ENCODE data around the gene CCDC70. TPM values are rescaled to one million over a fixed set of nuclear protein-coding genes. Genes with fewer than 3 reads are reported as not detected.

The CCDC70 gene
- total and polyA plus RNA-seq, 9 donors: not detected

GRCh38 chr13:51828730-51829567 is 32.8 kb upstream of the CCDC70 start:
- no peaks in the 10 kb centered on the region for H3K9me3 ChIP-seq (replicated peaks; ENCODE audit: control insufficient read depth, low read depth, low read length)
- peaks cover 25% of the 10 kb centered on the region for H3K4me1 ChIP-seq (ENCODE audit: control insufficient read depth, insufficient read depth, low read length)
- H3K27ac ChIP-seq (ENCODE audit: low read length): no peak overlapping the region
- H3K36me3 ChIP-seq (ENCODE audit: control insufficient read depth, insufficient read depth, low read length): no peaks in the 10 kb centered on the region
- WGBS (ENCODE audit: insufficient coverage): 89% methylated on average over 3 of the region's 8 CpGs
- no peak overlapping the region for H3K4me3 ChIP-seq (ENCODE audit: low read length)
- no peak for DNase-seq
- peaks cover 2% of the 10 kb centered on the region for H3K27me3 ChIP-seq (ENCODE audit: control insufficient read depth, insufficient read depth, low read length)

- Histone ChIP-seq H3K4me1 (ENCODE audit: control insufficient read depth, insufficient read depth, low read length) (peaks cover 26% of the 10 kb centered on the region), H3K27me3 (ENCODE audit: control insufficient read depth, insufficient read depth, low read length) (peaks cover 2% of the 10 kb centered on the region), H3K36me3 (ENCODE audit: control insufficient read depth, insufficient read depth, low read length) (no peaks in the 10 kb centered on the region), H3K9me3 (replicated peaks; ENCODE audit: control insufficient read depth, low read depth, low read length) (no peaks in the 10 kb centered on the region), H3K27ac (ENCODE audit: low read length) (no peak overlapping the region), H3K4me3 (ENCODE audit: low read length) (no peak overlapping the region)
- no CpG with 5 or more reads among the region's 2 CpGs for WGBS (ENCODE audit: insufficient coverage)
- no peak for DNase-seq
Observed at GRCh38 chr13:51829568-51829899, 32.2 kb upstream of the CCDC70 start.

- no peak overlapping the region for H3K27ac ChIP-seq (ENCODE audit: low read length)
- DNase-seq: no peak
- WGBS (ENCODE audit: insufficient coverage): 100% methylated on average over 1 of the region's 5 CpGs
- H3K9me3 ChIP-seq (replicated peaks; ENCODE audit: control insufficient read depth, low read depth, low read length): no peaks in the 10 kb centered on the region
- H3K4me1 ChIP-seq (ENCODE audit: control insufficient read depth, insufficient read depth, low read length): peaks cover 22% of the 10 kb centered on the region
- no peak overlapping the region for H3K4me3 ChIP-seq (ENCODE audit: low read length)
- peaks cover 2% of the 10 kb centered on the region for H3K27me3 ChIP-seq (ENCODE audit: control insufficient read depth, insufficient read depth, low read length)
- H3K36me3 ChIP-seq (ENCODE audit: control insufficient read depth, insufficient read depth, low read length): no peaks in the 10 kb centered on the region
Observed at GRCh38 chr13:51831519-51831918, 30.2 kb upstream of the CCDC70 start.

GRCh38 chr13:51832471-51833152 is 29.2 kb upstream of the CCDC70 start:
- Histone ChIP-seq H3K36me3 (ENCODE audit: control insufficient read depth, insufficient read depth, low read length) (no peaks in the 10 kb centered on the region), H3K27me3 (ENCODE audit: control insufficient read depth, insufficient read depth, low read length) (peaks cover 2% of the 10 kb centered on the region), H3K4me1 (ENCODE audit: control insufficient read depth, insufficient read depth, low read length) (peaks cover 13% of the 10 kb centered on the region), H3K27ac (ENCODE audit: low read length) (no peak overlapping the region), H3K4me3 (ENCODE audit: low read length) (no peak overlapping the region), H3K9me3 (replicated peaks; ENCODE audit: control insufficient read depth, low read depth, low read length) (no peaks in the 10 kb centered on the region)
- DNase-seq: peak; percentile 42
- 90% methylated on average over 4 of the region's 6 CpGs for WGBS (ENCODE audit: insufficient coverage)

GRCh38 chr13:51833980-51834379 is 27.8 kb upstream of the CCDC70 start:
- 83% methylated on average over 3 of the region's 10 CpGs for WGBS (ENCODE audit: insufficient coverage)
- Histone ChIP-seq H3K9me3 (replicated peaks; ENCODE audit: control insufficient read depth, low read depth, low read length) (no peaks in the 10 kb centered on the region), H3K4me3 (ENCODE audit: low read length) (no peak overlapping the region), H3K27me3 (ENCODE audit: control insufficient read depth, insufficient read depth, low read length) (peaks cover 2% of the 10 kb centered on the region), H3K4me1 (ENCODE audit: control insufficient read depth, insufficient read depth, low read length) (peaks cover 12% of the 10 kb centered on the region), H3K27ac (ENCODE audit: low read length) (no peak overlapping the region), H3K36me3 (ENCODE audit: control insufficient read depth, insufficient read depth, low read length) (no peaks in the 10 kb centered on the region)
- DNase-seq: no peak

- WGBS (ENCODE audit: insufficient coverage): 72% methylated on average over 4 of the region's 7 CpGs
- Histone ChIP-seq H3K9me3 (replicated peaks; ENCODE audit: control insufficient read depth, low read depth, low read length) (no peaks in the 10 kb centered on the region), H3K36me3 (ENCODE audit: control insufficient read depth, insufficient read depth, low read length) (no peaks in the 10 kb centered on the region), H3K4me3 (ENCODE audit: low read length) (no peak overlapping the region), H3K27me3 (ENCODE audit: control insufficient read depth, insufficient read depth, low read length) (peaks cover 2% of the 10 kb centered on the region), H3K27ac (ENCODE audit: low read length) (no peak overlapping the region), H3K4me1 (ENCODE audit: control insufficient read depth, insufficient read depth, low read length) (peaks cover 7% of the 10 kb centered on the region)
- peak; percentile 49 for DNase-seq
Observed at GRCh38 chr13:51834581-51835171, 27.1 kb upstream of the CCDC70 start.

GRCh38 chr13:51837016-51837415 is 24.8 kb upstream of the CCDC70 start:
- H3K27me3 ChIP-seq (ENCODE audit: control insufficient read depth, insufficient read depth, low read length): peaks cover 2% of the 10 kb centered on the region
- WGBS (ENCODE audit: insufficient coverage): 56% methylated on average over 1 of the region's 3 CpGs
- DNase-seq: no peak

GRCh38 chr13:51838240-51838846 is 23.4 kb upstream of the CCDC70 start:
- Histone ChIP-seq H3K4me3 (ENCODE audit: low read length) (no peak overlapping the region), H3K27ac (ENCODE audit: low read length) (no peak overlapping the region), H3K4me1 (ENCODE audit: control insufficient read depth, insufficient read depth, low read length) (peaks cover 6% of the 10 kb centered on the region), H3K9me3 (replicated peaks; ENCODE audit: control insufficient read depth, low read depth, low read length) (no peaks in the 10 kb centered on the region), H3K36me3 (ENCODE audit: control insufficient read depth, insufficient read depth, low read length) (no peaks in the 10 kb centered on the region), H3K27me3 (ENCODE audit: control insufficient read depth, insufficient read depth, low read length) (peaks cover 2% of the 10 kb centered on the region)
- 100% methylated on average over 1 of the region's 8 CpGs for WGBS (ENCODE audit: insufficient coverage)
- DNase-seq: no peak

More at GRCh38 chr13:51837016-51837415, 24.8 kb upstream of the CCDC70 start:
- peaks cover 6% of the 10 kb centered on the region for H3K4me1 ChIP-seq (ENCODE audit: control insufficient read depth, insufficient read depth, low read length)
- no peaks in the 10 kb centered on the region for H3K9me3 ChIP-seq (replicated peaks; ENCODE audit: control insufficient read depth, low read depth, low read length)
- no peak overlapping the region for H3K4me3 ChIP-seq (ENCODE audit: low read length)
- no peak overlapping the region for H3K27ac ChIP-seq (ENCODE audit: low read length)
- H3K36me3 ChIP-seq (ENCODE audit: control insufficient read depth, insufficient read depth, low read length): no peaks in the 10 kb centered on the region

GRCh38 chr13:51839711-51840540 is 21.8 kb upstream of the CCDC70 start:
- H3K4me1 ChIP-seq (ENCODE audit: control insufficient read depth, insufficient read depth, low read length): peaks cover 1% of the 10 kb centered on the region
- H3K36me3 ChIP-seq (ENCODE audit: control insufficient read depth, insufficient read depth, low read length): no peaks in the 10 kb centered on the region
- 84% methylated on average over 6 of the region's 10 CpGs for WGBS (ENCODE audit: insufficient coverage)
- DNase-seq: no peak
- no peak overlapping the region for H3K4me3 ChIP-seq (ENCODE audit: low read length)
- H3K27me3 ChIP-seq (ENCODE audit: control insufficient read depth, insufficient read depth, low read length): peaks cover 1% of the 10 kb centered on the region
- H3K9me3 ChIP-seq (replicated peaks; ENCODE audit: control insufficient read depth, low read depth, low read length): no peaks in the 10 kb centered on the region
- H3K27ac ChIP-seq (ENCODE audit: low read length): no peak overlapping the region
